Measurements from ENCODE around the gene PSAP.

Gene PSAP

GRCh38 chr10:71834343-71834674, 16.7 kb downstream of the PSAP start:
- no peaks in the 10 kb centered on the region for H3K9me3 Mint-ChIP-seq
- H3K27ac Mint-ChIP-seq, result no peak overlapping the region
- TF ChIP-seq CTCF (IDR thresholded peaks at IDR 0.05), result no peak
- H3K4me3 Mint-ChIP-seq, result no peak overlapping the region
- H3K36me3 Mint-ChIP-seq (ENCODE audit: low read depth), result peaks cover 38% of the 10 kb centered on the region
- no peaks in the 10 kb centered on the region for H3K27me3 Mint-ChIP-seq (ENCODE audit: low read depth, poor library complexity)
- DNase-seq, result no peak
- peaks cover 43% of the 10 kb centered on the region for H3K4me1 Mint-ChIP-seq

GRCh38 chr10:71833451-71834342, 17.4 kb downstream of the PSAP start:
- Mint-ChIP-seq H3K36me3 (ENCODE audit: low read depth) (peaks cover 44% of the 10 kb centered on the region), H3K9me3 (no peaks in the 10 kb centered on the region), H3K4me3 (no peak overlapping the region), H3K27ac (no peak overlapping the region), H3K27me3 (ENCODE audit: low read depth, poor library complexity) (no peaks in the 10 kb centered on the region), H3K4me1 (peaks cover 38% of the 10 kb centered on the region)
- no peak for TF ChIP-seq CTCF (IDR thresholded peaks at IDR 0.05)
- no peak for DNase-seq

GRCh38 chr10:71832967-71833366, 18.1 kb downstream of the PSAP start:
- Mint-ChIP-seq H3K36me3 (ENCODE audit: low read depth) (peaks cover 51% of the 10 kb centered on the region), H3K27me3 (ENCODE audit: low read depth, poor library complexity) (no peaks in the 10 kb centered on the region), H3K4me1 (peaks cover 31% of the 10 kb centered on the region), H3K4me3 (no peak overlapping the region), H3K27ac (no peak overlapping the region), H3K9me3 (no peaks in the 10 kb centered on the region)
- DNase-seq, result no peak
- no peak for TF ChIP-seq CTCF (IDR thresholded peaks at IDR 0.05)

GRCh38 chr10:71831646-71832552, 19.2 kb downstream of the PSAP start:
- no peak overlapping the region for H3K4me3 Mint-ChIP-seq
- H3K9me3 Mint-ChIP-seq, result no peaks in the 10 kb centered on the region
- peak overlapping the region; percentile 40 for H3K27ac Mint-ChIP-seq
- no peaks in the 10 kb centered on the region for H3K27me3 Mint-ChIP-seq (ENCODE audit: low read depth, poor library complexity)
- H3K36me3 Mint-ChIP-seq (ENCODE audit: low read depth), result peaks cover 57% of the 10 kb centered on the region
- H3K4me1 Mint-ChIP-seq, result peaks cover 20% of the 10 kb centered on the region
- DNase-seq, result no peak
- no peak for TF ChIP-seq CTCF (IDR thresholded peaks at IDR 0.05)

- DNase-seq, result no peak
- Mint-ChIP-seq H3K9me3 (no peaks in the 10 kb centered on the region), H3K27ac (peak overlapping the region; percentile 51), H3K36me3 (ENCODE audit: low read depth) (peaks cover 68% of the 10 kb centered on the region), H3K4me1 (peaks cover 12% of the 10 kb centered on the region), H3K4me3 (no peak overlapping the region), H3K27me3 (ENCODE audit: low read depth, poor library complexity) (no peaks in the 10 kb centered on the region)
- TF ChIP-seq CTCF (IDR thresholded peaks at IDR 0.05), result no peak
These were observed 20.3 kb downstream of the PSAP start for GRCh38 chr10:71830726-71831125.
